Measurements from ENCODE around the gene DPH6. TPM values are rescaled to one million over a fixed set of nuclear protein-coding genes. Genes with fewer than 3 reads are reported as not detected.

The DPH6 gene
- total RNA-seq, 1 donor from 2014 or later, result 10.7 TPM

DNA sequence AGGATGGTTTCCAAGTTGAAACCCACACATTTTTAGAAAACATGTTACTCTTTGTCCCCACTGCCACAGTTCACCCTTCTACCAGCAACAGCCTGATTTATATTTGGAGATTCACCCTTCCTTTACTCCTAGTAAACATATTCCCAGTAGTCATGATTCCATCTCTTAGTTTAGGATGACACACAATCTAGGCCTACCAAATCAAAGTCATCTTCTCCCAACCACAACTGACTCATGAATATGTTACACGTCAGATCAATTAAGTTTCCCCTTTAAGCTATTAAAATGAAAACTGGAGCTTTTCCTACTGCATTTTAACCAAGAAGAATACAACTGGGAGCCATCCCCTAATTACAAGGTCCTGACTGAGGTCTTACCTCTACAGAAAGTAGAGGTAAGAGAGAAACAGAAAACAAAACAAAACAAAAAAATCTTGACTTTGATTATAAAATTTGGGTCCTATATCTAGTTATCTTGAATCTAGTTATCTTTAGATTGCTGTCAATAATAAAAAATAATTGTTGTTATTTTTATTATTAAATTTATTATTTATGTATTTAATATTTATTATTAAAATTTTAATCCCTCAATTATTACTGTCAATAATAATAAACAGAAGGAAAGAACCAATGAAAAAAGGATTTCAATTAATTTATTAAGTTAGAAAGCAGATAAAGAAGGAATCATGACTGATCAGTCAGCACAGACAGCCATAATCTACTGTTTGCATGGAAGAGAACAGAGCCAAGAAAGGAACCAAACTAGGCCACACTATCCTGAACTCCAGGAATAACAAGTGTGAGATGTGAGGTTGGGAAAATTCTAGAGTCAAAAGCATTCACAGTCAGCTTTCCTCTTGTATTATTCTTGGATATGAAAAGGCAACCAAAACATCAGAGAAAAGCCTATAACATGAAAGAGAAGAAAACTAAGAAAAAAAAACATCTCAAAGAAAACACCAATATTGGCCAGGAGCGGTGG, 12.5 kb downstream of the DPH6 start:
- H3K27ac Mint-ChIP-seq, result no peak overlapping the region
- no peak for DNase-seq (ENCODE audit: low spot score)
- intact Hi-C loops (cut with micrococcal nuclease), result no loop called here
- peaks cover 10% of the 10 kb centered on the region for H3K36me3 Mint-ChIP-seq (ENCODE audit: low read depth)
- H3K4me3 Mint-ChIP-seq, result no peak overlapping the region
- H3K9me3 Mint-ChIP-seq, result peaks cover 11% of the 10 kb centered on the region
- no peaks in the 10 kb centered on the region for H3K27me3 Mint-ChIP-seq (ENCODE audit: insufficient read depth)
- H3K4me1 Mint-ChIP-seq (ENCODE audit: low read depth), result no peaks in the 10 kb centered on the region

DNA sequence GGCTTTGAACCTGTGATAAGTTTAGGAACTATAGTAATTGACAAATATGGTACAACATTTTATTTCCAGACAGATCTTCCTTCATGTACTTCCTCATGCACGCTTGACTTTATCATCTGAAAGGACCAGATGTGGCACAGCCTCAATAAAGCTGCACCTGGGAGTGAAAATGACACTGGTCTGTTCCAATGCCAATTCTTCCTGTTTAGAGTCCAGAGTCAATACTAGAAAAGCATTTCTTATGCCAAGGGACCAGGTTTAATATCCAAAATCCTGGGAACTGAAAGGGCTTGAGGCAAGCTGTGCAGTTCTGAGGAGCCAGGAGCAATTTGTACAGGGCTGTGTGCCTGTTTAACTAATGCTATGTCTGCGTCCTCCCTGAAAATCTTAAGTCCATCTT, 15.3 kb downstream of the DPH6 start:
- H3K9me3 Mint-ChIP-seq, result peaks cover 13% of the 10 kb centered on the region
- intact Hi-C loops (cut with micrococcal nuclease), result no loop called here
- no peak for DNase-seq (ENCODE audit: low spot score)
- H3K36me3 Mint-ChIP-seq (ENCODE audit: low read depth), result peaks cover 10% of the 10 kb centered on the region
- H3K4me3 Mint-ChIP-seq, result no peak overlapping the region
- no peaks in the 10 kb centered on the region for H3K27me3 Mint-ChIP-seq (ENCODE audit: insufficient read depth)
- H3K27ac Mint-ChIP-seq, result no peak overlapping the region
- no peaks in the 10 kb centered on the region for H3K4me1 Mint-ChIP-seq (ENCODE audit: low read depth)

DNA sequence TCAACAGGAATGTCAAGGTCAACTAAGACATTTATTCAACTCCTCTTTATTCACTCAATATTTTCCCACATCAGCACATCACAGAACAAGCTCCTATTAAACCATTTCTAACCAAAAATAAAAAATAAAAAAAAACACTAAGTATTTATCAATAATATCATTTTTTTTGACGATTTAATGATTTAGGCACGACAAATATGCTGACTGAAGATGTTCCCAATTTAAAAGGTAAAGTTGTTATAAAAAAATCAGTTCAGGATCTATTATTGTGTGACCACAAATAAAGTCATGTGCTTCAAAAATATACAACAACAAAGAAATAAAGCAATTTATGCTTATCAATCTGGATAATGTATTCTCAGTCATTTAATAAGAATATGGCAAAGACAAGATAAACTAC, 16.2 kb downstream of the DPH6 start:
- Mint-ChIP-seq H3K27ac (no peak overlapping the region), H3K4me3 (no peak overlapping the region), H3K9me3 (peaks cover 13% of the 10 kb centered on the region), H3K36me3 (ENCODE audit: low read depth) (peaks cover 10% of the 10 kb centered on the region), H3K27me3 (ENCODE audit: insufficient read depth) (no peaks in the 10 kb centered on the region), H3K4me1 (ENCODE audit: low read depth) (no peaks in the 10 kb centered on the region)
- intact Hi-C loops (cut with micrococcal nuclease), result no loop called here
- no peak for DNase-seq (ENCODE audit: low spot score)

DNA sequence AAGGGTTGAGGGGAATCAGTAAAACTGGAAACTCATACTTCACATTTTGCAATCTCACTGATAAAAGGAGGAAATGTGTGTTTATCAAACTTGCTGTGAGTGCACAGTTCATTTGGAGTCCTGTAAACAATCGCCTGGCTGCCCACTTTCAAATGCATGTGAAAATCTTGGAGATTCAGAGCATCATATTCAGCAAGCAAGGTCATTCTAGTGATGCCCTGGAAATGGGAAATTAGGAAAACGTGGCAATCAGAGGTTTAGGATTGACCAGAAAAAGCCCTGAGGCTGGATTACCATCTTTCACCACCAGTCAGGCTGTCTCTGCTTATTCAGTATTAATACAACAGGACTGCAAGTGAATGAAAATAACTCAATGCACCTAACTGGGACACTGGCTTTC, 23.9 kb downstream of the DPH6 start:
- H3K27me3 Mint-ChIP-seq (ENCODE audit: insufficient read depth), result no peaks in the 10 kb centered on the region
- H3K27ac Mint-ChIP-seq, result no peak overlapping the region
- intact Hi-C loops (cut with micrococcal nuclease), result no loop called here
- H3K4me1 Mint-ChIP-seq (ENCODE audit: low read depth), result no peaks in the 10 kb centered on the region
- no peak for DNase-seq (ENCODE audit: low spot score)
- no peak overlapping the region for H3K4me3 Mint-ChIP-seq
- no peaks in the 10 kb centered on the region for H3K36me3 Mint-ChIP-seq (ENCODE audit: low read depth)
- no peaks in the 10 kb centered on the region for H3K9me3 Mint-ChIP-seq

DNA sequence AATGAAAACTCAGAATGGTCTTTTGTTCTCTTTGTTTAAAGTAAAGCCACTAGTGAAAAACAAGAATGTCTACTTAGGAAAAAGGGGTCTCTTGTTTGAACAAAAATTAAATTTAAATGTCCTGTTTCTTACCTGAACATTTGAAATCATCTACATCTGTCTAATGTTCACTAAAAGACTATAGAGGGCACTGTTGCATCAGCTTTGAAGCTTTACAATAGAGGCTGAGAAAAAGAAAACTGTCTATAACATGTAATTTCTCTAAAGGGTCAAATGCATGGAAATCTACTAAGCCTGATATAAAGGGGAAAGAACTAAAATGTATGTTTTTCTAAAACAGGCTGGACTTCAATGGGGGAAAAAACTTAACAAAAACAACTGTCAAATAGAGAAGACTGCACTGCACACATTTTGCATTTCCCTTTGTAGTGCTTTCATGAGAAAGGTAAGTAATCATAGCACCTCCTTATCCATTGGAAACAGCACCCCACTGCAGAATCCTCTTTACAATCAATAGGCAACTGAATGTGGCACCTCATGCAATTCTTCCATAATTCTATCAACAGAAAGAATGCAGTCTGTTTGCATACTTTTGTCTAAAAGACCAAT, 26.3 kb downstream of the DPH6 start:
- H3K27me3 Mint-ChIP-seq (ENCODE audit: insufficient read depth), result no peaks in the 10 kb centered on the region
- H3K9me3 Mint-ChIP-seq, result no peaks in the 10 kb centered on the region
- DNase-seq (ENCODE audit: low spot score), result no peak
- H3K36me3 Mint-ChIP-seq (ENCODE audit: low read depth), result no peaks in the 10 kb centered on the region
- no peak overlapping the region for H3K4me3 Mint-ChIP-seq
- intact Hi-C loops (cut with micrococcal nuclease), result loop anchor here (1.0 to 10.0 kb wide), 4 partner anchors 232 to 1615 kb away; no protein-coding TSS in a partner anchor
- no peaks in the 10 kb centered on the region for H3K4me1 Mint-ChIP-seq (ENCODE audit: low read depth)
- H3K27ac Mint-ChIP-seq, result no peak overlapping the region

DNA sequence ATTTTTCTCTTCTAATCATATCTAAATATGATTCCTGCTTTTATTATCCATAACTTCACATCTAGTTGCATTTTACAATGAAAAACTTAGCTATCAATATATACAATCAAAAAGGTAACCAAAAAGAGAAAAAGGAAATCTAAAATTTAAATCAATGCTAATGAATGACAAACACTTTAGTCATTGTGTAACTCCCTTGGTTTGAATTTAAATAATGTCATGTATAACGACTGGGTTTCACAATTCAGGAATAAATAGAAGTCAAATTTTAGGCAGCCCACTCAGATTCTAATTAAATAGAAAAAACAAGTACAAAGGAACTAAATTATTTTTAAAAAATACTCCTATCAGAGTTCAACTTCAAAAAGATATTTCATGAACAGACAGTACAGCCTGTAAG, 26.9 kb downstream of the DPH6 start:
- Mint-ChIP-seq H3K27me3 (ENCODE audit: insufficient read depth) (no peaks in the 10 kb centered on the region), H3K4me3 (no peak overlapping the region), H3K36me3 (ENCODE audit: low read depth) (no peaks in the 10 kb centered on the region), H3K4me1 (ENCODE audit: low read depth) (no peaks in the 10 kb centered on the region), H3K27ac (no peak overlapping the region), H3K9me3 (no peaks in the 10 kb centered on the region)
- intact Hi-C loops (cut with micrococcal nuclease), result loop anchor here (1.0 to 10.0 kb wide), 4 partner anchors 232 to 1616 kb away; no protein-coding TSS in a partner anchor
- DNase-seq (ENCODE audit: low spot score), result no peak

DNA sequence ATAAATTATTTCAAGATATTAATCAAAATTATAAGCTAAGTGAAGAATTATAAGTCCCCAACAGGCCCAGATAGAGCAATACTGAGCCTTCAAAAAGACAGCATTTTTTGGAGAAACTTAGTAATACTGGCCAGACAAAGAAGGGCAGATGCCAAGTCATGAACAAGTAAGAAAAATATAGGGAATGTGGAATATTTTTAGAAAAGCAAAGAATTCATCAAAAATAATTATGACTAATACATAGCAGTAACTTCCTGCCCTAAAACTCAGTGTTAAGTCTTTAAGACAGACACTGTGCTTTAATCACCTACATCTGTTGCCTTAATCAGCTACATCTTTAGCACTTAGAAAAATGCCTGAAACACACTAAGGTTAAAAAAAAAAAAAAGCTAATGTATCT, 31.2 kb downstream of the DPH6 start:
- no peak overlapping the region for H3K27ac Mint-ChIP-seq
- no peak for DNase-seq (ENCODE audit: low spot score)
- no peaks in the 10 kb centered on the region for H3K36me3 Mint-ChIP-seq (ENCODE audit: low read depth)
- no peaks in the 10 kb centered on the region for H3K4me1 Mint-ChIP-seq (ENCODE audit: low read depth)
- no peaks in the 10 kb centered on the region for H3K27me3 Mint-ChIP-seq (ENCODE audit: insufficient read depth)
- no peak overlapping the region for H3K4me3 Mint-ChIP-seq
- no peaks in the 10 kb centered on the region for H3K9me3 Mint-ChIP-seq
- intact Hi-C loops (cut with micrococcal nuclease), result loop anchor here (10.0 kb wide), 3 partner anchors 990 to 1620 kb away; no protein-coding TSS in a partner anchor

DNA sequence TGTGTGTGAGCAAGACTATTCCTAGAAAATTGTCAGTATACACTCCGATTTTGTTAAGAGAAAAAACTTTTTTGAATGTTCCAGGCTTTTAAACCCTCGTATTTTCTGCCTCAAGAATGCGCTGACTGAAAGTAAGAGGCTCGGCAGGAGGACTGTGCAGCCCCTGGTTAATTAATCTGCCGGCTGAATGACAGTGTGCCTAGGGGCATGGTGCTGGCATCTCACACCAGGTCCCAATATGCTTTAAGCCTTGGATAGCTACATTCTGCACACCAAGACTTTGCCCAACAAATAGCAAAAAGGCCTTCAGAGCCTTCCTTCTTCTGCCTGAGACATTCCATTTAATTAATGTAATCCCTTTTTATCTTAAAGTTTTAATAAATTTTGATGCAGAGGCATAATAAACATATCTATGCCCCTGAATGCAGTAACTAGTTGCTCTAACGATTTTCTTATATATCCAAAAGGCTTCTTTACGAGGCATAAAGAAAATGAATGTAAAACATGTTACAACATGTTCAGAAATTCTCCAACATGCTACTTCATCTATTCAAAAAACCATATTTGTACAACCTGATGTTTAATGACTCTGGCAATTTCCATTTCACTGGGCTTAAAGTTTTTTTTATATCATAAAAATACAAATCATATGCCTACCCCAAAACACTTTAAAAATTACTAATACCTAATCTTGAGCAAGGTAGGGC, 37.9 kb downstream of the DPH6 start:
- Mint-ChIP-seq H3K4me3 (no peak overlapping the region), H3K27me3 (ENCODE audit: insufficient read depth) (no peaks in the 10 kb centered on the region), H3K36me3 (ENCODE audit: low read depth) (no peaks in the 10 kb centered on the region), H3K9me3 (no peaks in the 10 kb centered on the region), H3K27ac (no peak overlapping the region), H3K4me1 (ENCODE audit: low read depth) (no peaks in the 10 kb centered on the region)
- no peak for DNase-seq (ENCODE audit: low spot score)
- intact Hi-C loops (cut with micrococcal nuclease), result no loop called here

DNA sequence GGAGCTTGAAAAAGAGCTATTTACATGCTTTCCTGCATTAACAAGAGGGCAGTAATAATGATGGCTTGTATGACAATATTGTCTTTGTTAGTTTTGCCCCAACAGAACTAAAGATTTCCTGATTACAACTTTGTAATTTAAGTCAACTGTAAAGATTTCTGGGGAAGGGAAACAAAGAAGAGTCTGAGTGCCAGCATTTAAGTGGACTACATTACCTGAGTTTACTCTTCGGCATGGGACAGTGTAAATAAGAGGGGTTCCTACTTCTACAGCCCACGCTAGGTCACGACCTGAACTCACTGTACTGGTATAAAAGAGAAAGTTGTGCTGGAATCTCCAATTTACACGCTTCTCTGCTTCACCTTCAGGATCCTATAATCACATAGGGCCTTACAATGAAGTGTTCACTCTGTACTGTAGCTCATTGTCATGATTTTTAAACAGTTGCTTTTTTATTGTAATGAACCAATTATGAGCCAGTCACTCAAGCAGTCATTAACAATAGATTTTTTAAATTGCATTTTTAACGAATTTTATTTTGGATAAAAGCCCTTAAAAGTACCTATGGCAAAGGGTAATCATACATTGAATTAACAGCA, 39.6 kb downstream of the DPH6 start:
- no peaks in the 10 kb centered on the region for H3K36me3 Mint-ChIP-seq (ENCODE audit: low read depth)
- intact Hi-C loops (cut with micrococcal nuclease), result no loop called here
- no peak for DNase-seq (ENCODE audit: low spot score)
- H3K27ac Mint-ChIP-seq, result no peak overlapping the region
- H3K4me1 Mint-ChIP-seq (ENCODE audit: low read depth), result no peaks in the 10 kb centered on the region
- no peaks in the 10 kb centered on the region for H3K27me3 Mint-ChIP-seq (ENCODE audit: insufficient read depth)
- no peak overlapping the region for H3K4me3 Mint-ChIP-seq
- H3K9me3 Mint-ChIP-seq, result no peaks in the 10 kb centered on the region

DNA sequence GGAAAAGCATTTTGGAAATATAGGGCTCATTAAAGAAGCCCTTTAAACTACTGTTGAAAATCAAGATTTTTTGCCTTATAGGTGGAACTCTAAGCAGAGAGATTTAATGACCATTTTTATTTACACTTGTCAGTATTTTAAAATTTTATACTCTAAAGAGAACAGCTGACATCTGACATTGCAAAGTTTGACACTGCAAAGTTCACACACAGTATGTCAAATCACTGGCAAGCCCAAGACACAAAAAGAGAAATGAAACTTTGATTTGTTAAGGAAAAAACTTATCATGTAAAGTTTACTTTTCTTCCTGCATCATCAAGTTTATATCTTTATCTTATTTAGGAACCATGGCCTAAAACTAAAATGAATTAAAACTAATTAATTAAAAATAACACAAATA, 40.2 kb downstream of the DPH6 start:
- no peak overlapping the region for H3K27ac Mint-ChIP-seq
- H3K9me3 Mint-ChIP-seq, result no peaks in the 10 kb centered on the region
- H3K4me3 Mint-ChIP-seq, result no peak overlapping the region
- no peaks in the 10 kb centered on the region for H3K36me3 Mint-ChIP-seq (ENCODE audit: low read depth)
- H3K4me1 Mint-ChIP-seq (ENCODE audit: low read depth), result no peaks in the 10 kb centered on the region
- no peaks in the 10 kb centered on the region for H3K27me3 Mint-ChIP-seq (ENCODE audit: insufficient read depth)
- intact Hi-C loops (cut with micrococcal nuclease), result no loop called here
- DNase-seq (ENCODE audit: low spot score), result no peak

DNA sequence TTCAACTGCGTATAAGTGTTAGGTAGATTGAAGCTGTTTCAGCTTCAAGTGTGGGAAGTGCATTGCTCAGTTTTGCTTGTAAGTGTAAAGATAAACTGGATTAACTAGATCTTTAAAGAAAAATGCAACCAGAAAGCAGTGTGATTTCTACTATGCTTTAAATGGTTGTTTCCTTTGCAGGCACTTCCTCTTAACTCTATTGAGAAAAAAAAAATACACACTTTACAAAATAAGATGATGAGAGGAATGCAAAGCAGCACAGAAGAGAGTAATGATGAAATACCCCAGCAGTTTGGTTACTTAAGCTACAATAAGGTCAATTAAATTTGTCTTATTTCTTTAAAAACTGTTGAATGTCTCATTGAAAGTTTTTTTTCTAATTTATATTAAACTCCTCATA, 40.8 kb downstream of the DPH6 start:
- Mint-ChIP-seq H3K4me3 (no peak overlapping the region), H3K4me1 (ENCODE audit: low read depth) (no peaks in the 10 kb centered on the region), H3K36me3 (ENCODE audit: low read depth) (no peaks in the 10 kb centered on the region), H3K27ac (no peak overlapping the region), H3K27me3 (ENCODE audit: insufficient read depth) (no peaks in the 10 kb centered on the region), H3K9me3 (no peaks in the 10 kb centered on the region)
- intact Hi-C loops (cut with micrococcal nuclease), result no loop called here
- DNase-seq (ENCODE audit: low spot score), result no peak

DNA sequence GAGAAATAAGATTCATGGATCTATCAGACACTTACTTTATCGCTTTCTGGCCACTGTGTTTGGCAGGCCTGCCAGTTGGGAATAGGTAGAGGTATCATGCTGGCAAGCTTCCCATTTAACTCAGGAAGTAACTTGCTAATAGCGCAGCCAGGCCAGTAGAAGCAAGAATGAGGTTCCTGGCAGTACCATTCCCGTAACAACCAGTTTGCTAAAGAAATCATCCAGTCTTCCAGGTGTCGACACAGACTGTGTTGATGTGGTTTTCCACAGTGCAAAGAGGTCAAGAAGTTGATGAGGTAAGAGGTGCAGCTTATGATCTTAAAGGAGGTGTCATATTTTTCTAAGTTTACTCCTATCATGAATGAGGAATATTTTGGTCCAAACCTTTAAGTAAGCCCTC, 46.2 kb downstream of the DPH6 start:
- no peak for DNase-seq (ENCODE audit: low spot score)
- Mint-ChIP-seq H3K4me3 (no peak overlapping the region), H3K36me3 (ENCODE audit: low read depth) (no peaks in the 10 kb centered on the region), H3K4me1 (ENCODE audit: low read depth) (no peaks in the 10 kb centered on the region), H3K27me3 (ENCODE audit: insufficient read depth) (no peaks in the 10 kb centered on the region), H3K9me3 (no peaks in the 10 kb centered on the region), H3K27ac (no peak overlapping the region)
- intact Hi-C loops (cut with micrococcal nuclease), result no loop called here

Data from activated T-helper 1 cell treated with anti-CD3 and anti-CD28 coated beads, Interleukin-12 subunit alpha, Interleukin-12 subunit beta, Interleukin-2, Interleukin-4 antibody, amounts not matched to agents 30 ng/mL and 10 ng/mL and 1 ng/mL, durations not matched to agents 14 hours and 24 hours and 36 hours (primary cell).